ENCODE measurements around the gene MIB2.
A peak's percentile ranks its signal among the peaks of the same experiment; 100 is the strongest.

The MIB2 gene

GRCh38 chr1:1598051-1598719 lies 17.1 kb upstream of the MIB2 start:
- DNase-seq: no peak

- no peak for DNase-seq
Measured at GRCh38 chr1:1598720-1599029, 16.6 kb upstream of the MIB2 start.

GRCh38 chr1:1599030-1599934 lies 16.0 kb upstream of the MIB2 start:
- peak in 2 of 56 donors; percentile 16 to 18 for DNase-seq

GRCh38 chr1:1599935-1600860 lies 15.1 kb upstream of the MIB2 start, which contains the start of gene FNDC10:
Gene FNDC10 (minus strand): TSS chr1:1600135. CDS start chr1:1600015, 120 bp downstream.
- DNase-seq: no peak

GRCh38 chr1:1600861-1601563 lies 14.3 kb upstream of the MIB2 start:
- no peak for DNase-seq

GRCh38 chr1:1601564-1602303 lies 13.6 kb upstream of the MIB2 start:
- no peak for DNase-seq

- DNase-seq: no peak
Measured at GRCh38 chr1:1602304-1602967, 12.9 kb upstream of the MIB2 start.

GRCh38 chr1:1602968-1603506 lies 12.3 kb upstream of the MIB2 start:
- no peak for DNase-seq

GRCh38 chr1:1603671-1604373 lies 11.5 kb upstream of the MIB2 start:
- DNase-seq: no peak

GRCh38 chr1:1604374-1605033 lies 10.8 kb upstream of the MIB2 start:
- no peak for DNase-seq

GRCh38 chr1:1605034-1605591 lies 10.2 kb upstream of the MIB2 start:
- DNase-seq: no peak

GRCh38 chr1:1605724-1606123 lies 9.6 kb upstream of the MIB2 start:
- no peak for DNase-seq

- no peak for DNase-seq
Measured at GRCh38 chr1:1606232-1606631, 9.1 kb upstream of the MIB2 start.

GRCh38 chr1:1609822-1610485 lies 5.3 kb upstream of the MIB2 start:
- DNase-seq: no peak

GRCh38 chr1:1610796-1611195 lies 4.5 kb upstream of the MIB2 start:
- DNase-seq: no peak

GRCh38 chr1:1612104-1612400 lies 3.2 kb upstream of the MIB2 start:
- no peak for DNase-seq

- DNase-seq: no peak
Measured at GRCh38 chr1:1613509-1614082, 1.7 kb upstream of the MIB2 start.

All from amygdala (tissue), 56 donors.